Measurements from ENCODE around the gene TBC1D7.

The TBC1D7 gene

GRCh38 chr6:13328076-13328874 is at the start of gene TBC1D7:
Gene TBC1D7, minus strand, starts transcription at chr6:13328537. Its CDS starts 1,639 bp downstream, at chr6:13326898.
- Histone ChIP-seq H3K36me3 (ENCODE audit: control insufficient read depth in 2 of 2, insufficient read depth in 1 of 2, low read length in 2 of 2) (peaks cover 11 to 28% of the 10 kb centered on the region in 2 experiments), H3K27ac (ENCODE audit: extremely low read depth, low read depth, low read length) (peak within 1 kb of the TSS; percentile 83), H3K4me1 (ENCODE audit: control insufficient read depth, insufficient read depth, low read length) (peaks cover 3% of the 10 kb centered on the region; the same call in 1 of the 2 replicates), H3K9me3 (ENCODE audit: control insufficient read depth, insufficient read depth, low read depth, low read length) (no peaks in the 10 kb centered on the region), H3K4me3 (ENCODE audit: low read depth, low read length) (peak within 1 kb of the TSS; percentile 97)
- POLR2A ChIA-PET: interaction anchor here (0.6 to 3.4 kb wide), 25 partner anchors 12 to 417 kb away, joined by 3 to 21 read pairs (median 4); partner anchors contain the start of genes GFOD1, NOL7 and SIRT5
- CTCF ChIA-PET: interaction anchor here (0.6 to 6.9 kb wide), 10 partner anchors 8 to 416 kb away, joined by 3 to 102 read pairs (median 4); partner anchors contain the start of gene NOL7
- TF ChIP-seq ZNF423 (tag by site-specific recombination; IDR thresholded peaks at IDR 0.05) (no peak), ZBTB26 (tag by site-specific recombination; optimal IDR thresholded peaks at IDR 0.05) (peak; percentile 89), SCRT2 (tag by site-specific recombination; IDR thresholded peaks at IDR 0.05) (peak; percentile 69), ZNF660 (tag by site-specific recombination; IDR thresholded peaks at IDR 0.05) (peak; percentile 43), ZNF626 (tag by site-specific recombination; IDR thresholded peaks at IDR 0.05) (no peak), ZNF76 (tag by site-specific recombination; IDR thresholded peaks at IDR 0.05; ENCODE audit: borderline replicate concordance, low read depth) (0 out of 2 replicates have a peak, but pooled peaks have one; percentile 77), ZNF449 (tag by site-specific recombination; IDR thresholded peaks at IDR 0.05) (0 out of 2 replicates have a peak, but pooled peaks have one; percentile 42), ZNF26 (tag by site-specific recombination; IDR thresholded peaks at IDR 0.05) (no peak), GLIS1 (tag by site-specific recombination; IDR thresholded peaks at IDR 0.05) (peak; percentile 56; the same call in 1 of the 2 replicates), PBX3 (CRISPR knock-in tag; IDR thresholded peaks at IDR 0.05) (peak; percentile 89), ZNF362 (tag by site-specific recombination; IDR thresholded peaks at IDR 0.05) (no peak), ZNF561 (tag by site-specific recombination; IDR thresholded peaks at IDR 0.05; ENCODE audit: borderline replicate concordance) (peak; percentile 78; the same call in 1 of the 2 replicates), ZNF785 (tag by site-specific recombination; IDR thresholded peaks at IDR 0.05) (no peak), ZNF426 (tag by site-specific recombination; IDR thresholded peaks at IDR 0.05) (no peak), ZNF518A (tag by site-specific recombination; conservative IDR thresholded peaks at IDR 0.05; ENCODE audit: low read depth) (peak; percentile 50; the same call in 1 of the 2 replicates), ZNF692 (tag by site-specific recombination; IDR thresholded peaks at IDR 0.05) (peak; percentile 72; the same call in 1 of the 2 replicates), BCL6B (tag by site-specific recombination; IDR thresholded peaks at IDR 0.05) (peak; percentile 93), WT1 (tag by site-specific recombination; IDR thresholded peaks at IDR 0.05) (peak; percentile 46)

All from HEK293 (cell line).